ENCODE data around the gene PTCD2.
A peak's percentile ranks its signal among the peaks of the same experiment; 100 is the strongest.

The PTCD2 gene

DNA sequence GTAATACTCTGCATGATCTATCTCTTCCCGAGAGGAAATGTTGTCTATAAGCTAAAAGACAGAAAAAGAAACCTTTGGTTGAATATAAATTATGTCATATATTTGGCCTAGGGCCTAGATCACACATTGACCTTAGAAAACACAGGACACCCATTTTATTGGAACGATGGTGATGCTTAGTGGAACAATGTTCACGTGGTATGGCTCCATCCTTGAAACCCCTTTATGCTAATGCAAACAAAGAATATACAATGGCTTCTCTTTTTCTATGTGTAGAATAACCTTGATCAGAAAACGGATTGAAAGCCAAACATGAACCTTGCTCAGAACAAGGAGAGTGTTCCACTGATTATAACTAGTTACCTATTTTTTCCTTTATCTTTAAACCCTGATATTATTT is 24.6 kb upstream of the PTCD2 start:
- no peak overlapping the region for H3K27ac ChIP-seq (ENCODE audit: extremely low read depth, low read depth, low read length)
- peaks cover 6 to 27% of the 10 kb centered on the region in 2 experiments; a peak in 2 of 3 replicates for H3K36me3 ChIP-seq (ENCODE audit: control insufficient read depth in 2 of 2, insufficient read depth in 1 of 2, low read length in 2 of 2)
- H3K4me3 ChIP-seq (ENCODE audit: low read depth, low read length) = no peak overlapping the region
- H3K9me3 ChIP-seq (ENCODE audit: control insufficient read depth, insufficient read depth, low read depth, low read length) = no peaks in the 10 kb centered on the region
- ChIA-PET POLR2A (no interaction called here), CTCF (no interaction called here)
- H3K4me1 ChIP-seq (ENCODE audit: control insufficient read depth, insufficient read depth, low read length) = peaks cover 3% of the 10 kb centered on the region
- TF ChIP-seq ZBTB48 (tag by site-specific recombination; IDR thresholded peaks at IDR 0.05) (no peak), ZNF37A (tag by site-specific recombination; IDR thresholded peaks at IDR 0.05) (no peak)
- TF ChIP-seq, protein P1, sequence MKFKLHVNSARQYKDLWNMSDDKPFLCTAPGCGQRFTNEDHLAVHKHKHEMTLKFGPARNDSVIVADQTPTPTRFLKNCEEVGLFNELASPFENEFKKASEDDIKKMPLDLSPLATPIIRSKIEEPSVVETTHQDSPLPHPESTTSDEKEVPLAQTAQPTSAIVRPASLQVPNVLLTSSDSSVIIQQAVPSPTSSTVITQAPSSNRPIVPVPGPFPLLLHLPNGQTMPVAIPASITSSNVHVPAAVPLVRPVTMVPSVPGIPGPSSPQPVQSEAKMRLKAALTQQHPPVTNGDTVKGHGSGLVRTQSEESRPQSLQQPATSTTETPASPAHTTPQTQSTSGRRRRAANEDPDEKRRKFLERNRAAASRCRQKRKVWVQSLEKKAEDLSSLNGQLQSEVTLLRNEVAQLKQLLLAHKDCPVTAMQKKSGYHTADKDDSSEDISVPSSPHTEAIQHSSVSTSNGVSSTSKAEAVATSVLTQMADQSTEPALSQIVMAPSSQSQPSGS (tag by site-specific recombination; IDR thresholded peaks at IDR 0.05; ENCODE audit: low read depth) = 0 out of 2 replicates have a peak, but pooled peaks have one; percentile 26

DNA sequence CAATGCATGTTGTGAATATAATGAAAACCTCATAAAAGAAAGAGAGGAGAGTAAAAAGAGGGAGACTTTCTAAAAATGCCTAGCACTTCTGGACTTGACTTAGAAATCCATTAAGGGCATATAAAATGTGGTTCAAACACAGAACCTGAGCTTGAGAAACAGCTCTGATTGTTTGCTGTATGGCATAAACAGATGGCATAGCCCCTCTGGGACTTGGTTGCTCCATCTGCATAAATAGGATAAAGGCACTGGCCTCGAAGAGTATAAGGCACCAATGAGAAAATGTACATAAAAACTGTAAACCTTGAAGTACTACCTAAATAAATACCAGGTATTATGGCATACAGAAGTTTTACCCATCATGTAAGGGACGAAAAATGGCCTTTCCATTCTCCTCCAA is 23.9 kb upstream of the PTCD2 start:
- Histone ChIP-seq H3K4me3 (ENCODE audit: low read depth, low read length) (no peak overlapping the region), H3K36me3 (ENCODE audit: control insufficient read depth in 2 of 2, insufficient read depth in 1 of 2, low read length in 2 of 2) (peaks cover 6 to 23% of the 10 kb centered on the region in 2 experiments; a peak in 2 of 3 replicates), H3K9me3 (ENCODE audit: control insufficient read depth, insufficient read depth, low read depth, low read length) (no peaks in the 10 kb centered on the region), H3K27ac (ENCODE audit: extremely low read depth, low read depth, low read length) (no peak overlapping the region), H3K4me1 (ENCODE audit: control insufficient read depth, insufficient read depth, low read length) (peaks cover 6% of the 10 kb centered on the region)
- TF ChIP-seq ZNF169 (tag by site-specific recombination; IDR thresholded peaks at IDR 0.05) (no peak), PRDM1 (tag by site-specific recombination; IDR thresholded peaks at IDR 0.05) (no peak), ZNF610 (tag by site-specific recombination; IDR thresholded peaks at IDR 0.05; ENCODE audit: borderline replicate concordance) (no peak), SCRT2 (tag by site-specific recombination; IDR thresholded peaks at IDR 0.05) (no peak), ZNF660 (tag by site-specific recombination; IDR thresholded peaks at IDR 0.05) (no peak), ZNF510 (tag by site-specific recombination; IDR thresholded peaks at IDR 0.05; ENCODE audit: insufficient replicate concordance) (no peak), ZFP69B (tag by site-specific recombination; IDR thresholded peaks at IDR 0.05) (no peak), ZNF366 (tag by site-specific recombination; conservative IDR thresholded peaks at IDR 0.05) (no peak), ZNF23 (tag by site-specific recombination; IDR thresholded peaks at IDR 0.05; ENCODE audit: borderline replicate concordance) (no peak), ZNF792 (tag by site-specific recombination; IDR thresholded peaks at IDR 0.05) (no peak), ZFP3 (tag by site-specific recombination; IDR thresholded peaks at IDR 0.05; ENCODE audit: low read depth) (no peak)
- TF ChIP-seq, protein P2, sequence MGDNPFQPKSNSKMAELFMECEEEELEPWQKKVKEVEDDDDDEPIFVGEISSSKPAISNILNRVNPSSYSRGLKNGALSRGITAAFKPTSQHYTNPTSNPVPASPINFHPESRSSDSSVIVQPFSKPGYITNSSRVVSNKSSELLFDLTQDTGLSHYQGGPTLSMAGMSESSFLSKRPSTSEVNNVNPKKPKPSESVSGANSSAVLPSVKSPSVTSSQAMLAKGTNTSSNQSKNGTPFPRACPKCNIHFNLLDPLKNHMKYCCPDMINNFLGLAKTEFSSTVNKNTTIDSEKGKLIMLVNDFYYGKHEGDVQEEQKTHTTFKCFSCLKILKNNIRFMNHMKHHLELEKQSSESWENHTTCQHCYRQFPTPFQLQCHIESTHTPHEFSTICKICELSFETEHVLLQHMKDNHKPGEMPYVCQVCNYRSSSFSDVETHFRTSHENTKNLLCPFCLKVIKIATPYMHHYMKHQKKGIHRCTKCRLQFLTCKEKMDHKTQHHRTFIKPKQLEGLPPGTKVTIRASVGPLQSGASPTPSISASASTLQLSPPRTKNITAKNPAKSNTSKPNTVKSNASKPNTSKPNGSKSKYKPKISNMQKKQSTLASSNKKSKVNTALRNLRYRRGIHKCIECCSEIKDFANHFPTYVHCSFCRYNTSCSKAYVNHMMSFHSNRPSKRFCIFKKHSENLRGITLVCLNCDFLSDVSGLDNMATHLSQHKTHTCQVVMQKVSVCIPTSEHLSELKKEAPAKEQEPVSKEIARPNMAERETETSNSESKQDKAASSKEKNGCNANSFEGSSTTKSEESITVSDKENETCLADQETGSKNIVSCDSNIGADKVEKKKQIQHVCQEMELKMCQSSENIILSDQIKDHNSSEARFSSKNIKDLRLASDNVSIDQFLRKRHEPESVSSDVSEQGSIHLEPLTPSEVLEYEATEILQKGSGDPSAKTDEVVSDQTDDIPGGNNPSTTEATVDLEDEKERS (tag by site-specific recombination; IDR thresholded peaks at IDR 0.05) = no peak
- TF ChIP-seq, protein P3, sequence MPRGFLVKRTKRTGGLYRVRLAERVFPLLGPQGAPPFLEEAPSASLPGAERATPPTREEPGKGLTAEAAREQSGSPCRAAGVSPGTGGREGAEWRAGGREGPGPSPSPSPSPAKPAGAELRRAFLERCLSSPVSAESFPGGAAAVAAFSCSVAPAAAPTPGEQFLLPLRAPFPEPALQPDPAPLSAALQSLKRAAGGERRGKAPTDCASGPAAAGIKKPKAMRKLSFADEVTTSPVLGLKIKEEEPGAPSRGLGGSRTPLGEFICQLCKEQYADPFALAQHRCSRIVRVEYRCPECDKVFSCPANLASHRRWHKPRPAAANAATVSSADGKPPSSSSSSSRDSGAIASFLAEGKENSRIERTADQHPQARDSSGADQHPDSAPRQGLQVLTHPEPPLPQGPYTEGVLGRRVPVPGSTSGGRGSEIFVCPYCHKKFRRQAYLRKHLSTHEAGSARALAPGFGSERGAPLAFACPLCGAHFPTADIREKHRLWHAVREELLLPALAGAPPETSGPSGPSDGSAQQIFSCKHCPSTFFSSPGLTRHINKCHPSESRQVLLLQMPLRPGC (tag by site-specific recombination; IDR thresholded peaks at IDR 0.05) = no peak
- TF ChIP-seq, protein P4, sequence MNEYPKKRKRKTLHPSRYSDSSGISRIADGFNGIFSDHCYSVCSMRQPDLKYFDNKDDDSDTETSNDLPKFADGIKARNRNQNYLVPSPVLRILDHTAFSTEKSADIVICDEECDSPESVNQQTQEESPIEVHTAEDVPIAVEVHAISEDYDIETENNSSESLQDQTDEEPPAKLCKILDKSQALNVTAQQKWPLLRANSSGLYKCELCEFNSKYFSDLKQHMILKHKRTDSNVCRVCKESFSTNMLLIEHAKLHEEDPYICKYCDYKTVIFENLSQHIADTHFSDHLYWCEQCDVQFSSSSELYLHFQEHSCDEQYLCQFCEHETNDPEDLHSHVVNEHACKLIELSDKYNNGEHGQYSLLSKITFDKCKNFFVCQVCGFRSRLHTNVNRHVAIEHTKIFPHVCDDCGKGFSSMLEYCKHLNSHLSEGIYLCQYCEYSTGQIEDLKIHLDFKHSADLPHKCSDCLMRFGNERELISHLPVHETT (tag by site-specific recombination; IDR thresholded peaks at IDR 0.05) = no peak
- TF ChIP-seq, protein P5, sequence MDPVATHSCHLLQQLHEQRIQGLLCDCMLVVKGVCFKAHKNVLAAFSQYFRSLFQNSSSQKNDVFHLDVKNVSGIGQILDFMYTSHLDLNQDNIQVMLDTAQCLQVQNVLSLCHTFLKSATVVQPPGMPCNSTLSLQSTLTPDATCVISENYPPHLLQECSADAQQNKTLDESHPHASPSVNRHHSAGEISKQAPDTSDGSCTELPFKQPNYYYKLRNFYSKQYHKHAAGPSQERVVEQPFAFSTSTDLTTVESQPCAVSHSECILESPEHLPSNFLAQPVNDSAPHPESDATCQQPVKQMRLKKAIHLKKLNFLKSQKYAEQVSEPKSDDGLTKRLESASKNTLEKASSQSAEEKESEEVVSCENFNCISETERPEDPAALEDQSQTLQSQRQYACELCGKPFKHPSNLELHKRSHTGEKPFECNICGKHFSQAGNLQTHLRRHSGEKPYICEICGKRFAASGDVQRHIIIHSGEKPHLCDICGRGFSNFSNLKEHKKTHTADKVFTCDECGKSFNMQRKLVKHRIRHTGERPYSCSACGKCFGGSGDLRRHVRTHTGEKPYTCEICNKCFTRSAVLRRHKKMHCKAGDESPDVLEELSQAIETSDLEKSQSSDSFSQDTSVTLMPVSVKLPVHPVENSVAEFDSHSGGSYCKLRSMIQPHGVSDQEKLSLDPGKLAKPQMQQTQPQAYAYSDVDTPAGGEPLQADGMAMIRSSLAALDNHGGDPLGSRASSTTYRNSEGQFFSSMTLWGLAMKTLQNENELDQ (tag by site-specific recombination; IDR thresholded peaks at IDR 0.05; ENCODE audit: low read depth) = no peak
- ChIA-PET CTCF (no interaction called here), POLR2A (no interaction called here)

Data from HEK293 (cell line).